B cell (primary cell): ENCODE measurements around the gene PWWP2B. TPM values are rescaled to one million over a fixed set of nuclear protein-coding genes. Genes with fewer than 3 reads are reported as not detected.

Experiments used
- ATAC-seq: fragments of 200-7000 bp; cut with Tn5 transposase; one replicate; pipeline ENCODE4 v1.10.0; 2021; ENCODE audit warnings: low read depth, mild to moderate bottlenecking, moderate number of reproducible peaks, moderate library complexity
- CTCF ChIA-PET: fragments of 350-600 bp; sonication (Branson Sonifier 250); formaldehyde crosslinking; loops from one replicate; lab custom pipeline; 2021; ENCODE audit warnings: antibody characterized with exemption, inconsistent platforms; lab: Charles Lee
- POLR2A ChIA-PET: fragments of 350-600 bp; sonication (Branson Sonifier 250); formaldehyde crosslinking; loops from one replicate; lab custom pipeline; 2021; ENCODE audit warnings: antibody characterized with exemption; lab: Charles Lee
- DNase-seq: peaks from one replicate; pipeline ENCODE4 v3.0.0; 2013
- H2AFZ ChIP-seq: 2 replicates; pipeline ENCODE4 v1.6.1; 2012; ENCODE audit warnings: mild to moderate bottlenecking, low read depth, low read length; ENCODE audit not compliant: insufficient read depth, poor library complexity, severe bottlenecking
- H3K27ac ChIP-seq, 2 donors: 1 replicate in 1 of 2; 2 replicates in 1 of 2; pipeline ENCODE4 v1.5.1; 2012 to 2013; ENCODE audit warnings: low read length in 2 of 2, mild to moderate bottlenecking in 2 of 2, moderate library complexity in 1 of 2
- H3K27me3 ChIP-seq, 4 experiments: fragments of 200-600 bp in 1 of 4; sonication (generic) in 1 of 4; replicated peaks in 1 of 4; 1 replicate in 2 of 4; 2 replicates in 2 of 4; pipeline versions ENCODE4 v1.6.1 to v1.7.0; 2013 to 2016; ENCODE audit warnings: low read length in 3 of 4, mild to moderate bottlenecking in 2 of 4, mixed read lengths in 1 of 4, moderate library complexity in 1 of 4; ENCODE audit not compliant: insufficient read depth in 4 of 4, control insufficient read depth in 3 of 4; ENCODE audit errors: control extremely low read depth in 1 of 4
- H3K36me3 ChIP-seq, 2 experiments: replicated peaks in 1 of 2; 1 replicate in 1 of 2; 2 replicates in 1 of 2; pipeline versions ENCODE4 v1.6.1 to v1.7.1; 2013; ENCODE audit warnings: low read length in 1 of 2; ENCODE audit not compliant: insufficient read depth in 2 of 2, control insufficient read depth in 1 of 2; ENCODE audit errors: control extremely low read depth in 1 of 2, extremely low read depth in 1 of 2
- H3K4me1 ChIP-seq, 2 donors: fragments of 200-600 bp in 1 of 2; sonication (generic) in 1 of 2; 1 replicate in 1 of 2; 2 replicates in 1 of 2; pipeline versions ENCODE4 v1.5.1 to v1.6.1; 2013 to 2017; ENCODE audit warnings: low read length in 2 of 2; ENCODE audit not compliant: control insufficient read depth in 2 of 2, insufficient read depth in 2 of 2
- H3K4me2 ChIP-seq: replicated peaks from 2 replicates; pipeline ENCODE3; 2012; ENCODE audit warnings: mild to moderate bottlenecking, low read depth, low read length; ENCODE audit not compliant: poor library complexity, severe bottlenecking
- H3K4me3 ChIP-seq, 5 experiments: fragments of 200-600 bp in 1 of 5; sonication (generic) in 1 of 5; 1 replicate in 3 of 5; 2 replicates in 2 of 5; pipeline versions ENCODE4 v1.5.1 to v1.7.0; 2011 to 2016; ENCODE audit warnings: low read length in 4 of 5, mild to moderate bottlenecking in 4 of 5, low read depth in 2 of 5, control low read depth in 1 of 5, moderate library complexity in 1 of 5; ENCODE audit not compliant: insufficient read depth in 1 of 5; ENCODE audit errors: control extremely low read depth in 1 of 5, extremely low read depth in 1 of 5
- H3K79me2 ChIP-seq: fragments of 200-600 bp; sonication (generic); one replicate; pipeline ENCODE4 v1.6.0; 2016; ENCODE audit warnings: low read length; ENCODE audit not compliant: control insufficient read depth, insufficient read depth
- H3K9ac ChIP-seq: fragments of 200-600 bp; sonication (generic); 2 replicates; pipeline ENCODE4 v1.6.1; 2017; ENCODE audit warnings: mild to moderate bottlenecking, low read length, moderate library complexity
- H3K9me3 ChIP-seq, 3 donors: one replicate each; pipeline versions ENCODE4 v1.6.1 to v1.7.1; 2013; ENCODE audit warnings: low read length in 2 of 3; ENCODE audit not compliant: control insufficient read depth in 2 of 3, insufficient read depth in 1 of 3; ENCODE audit errors: control extremely low read depth in 1 of 3
- H4K20me1 ChIP-seq: 2 replicates; pipeline ENCODE4 v1.6.0; 2012; ENCODE audit warnings: mild to moderate bottlenecking, low read length; ENCODE audit not compliant: insufficient read depth, control insufficient read depth, poor library complexity, severe bottlenecking
- H3K27ac Mint-ChIP-seq: one replicate; pipeline ENCODE4 v1.8.0; 2021; ENCODE audit warnings: mixed read lengths
- H3K27me3 Mint-ChIP-seq: one replicate; pipeline ENCODE4 v1.8.0; 2021; ENCODE audit warnings: mixed read lengths
- H3K4me1 Mint-ChIP-seq: one replicate; pipeline ENCODE4 v1.8.0; 2021; ENCODE audit warnings: mixed read lengths
- H3K4me3 Mint-ChIP-seq: one replicate; pipeline ENCODE4 v1.8.0; 2021; ENCODE audit warnings: mixed read lengths
- H3K9me3 Mint-ChIP-seq: one replicate; pipeline ENCODE4 v1.8.0; 2022; ENCODE audit warnings: mixed read lengths; ENCODE audit not compliant: insufficient read depth
- EZH2 ChIP-seq: IDR thresholded peaks from 2 replicates; pipeline ENCODE4 v1.6.1; 2012; ENCODE audit warnings: borderline replicate concordance, low read depth, mild to moderate bottlenecking, moderate library complexity, low read length; ENCODE audit not compliant: insufficient read depth, poor library complexity, severe bottlenecking
- WGBS: methylation state at CpG from one replicate; pipeline ENCODE4 v1.1.5; 2013; ENCODE audit warnings: missing lambda C conversion rate; ENCODE audit not compliant: insufficient coverage; 5-methylcytosine and 5-hydroxymethylcytosine counted together
- intact Hi-C: fragments of 100-400 bp; cut with micrococcal nuclease; formaldehyde crosslinking; loops from one replicate; pipeline ENCODE4 v1.10.0; 2022
- polyA plus RNA-seq: library from polyadenylated mRNA; depleted of rRNA; stranded (reverse); fragments of >200 nt; gene quantifications from 2 replicates; pipeline ENCODE4 v1.2.3, GENCODE V29; 2012
- total RNA-seq, 2 donors: library from RNA; stranded (reverse); fragments of 120-200 nt in 1 of 2; gene quantifications; 1 replicate in 1 of 2; 2 replicates in 1 of 2; pipeline versions ENCODE4 v1.2.3 to v1.2.4, GENCODE V29; 2013 to 2022
- TF ChIP-seq, protein P1 (sequence below): fragments of 200-600 bp; IDR thresholded peaks from one replicate; pipeline ENCODE4 v1.8.0; 2022; ENCODE audit warnings: antibody characterized with exemption, mild to moderate bottlenecking

Gene PWWP2B
- total and polyA plus RNA-seq, 2 donors (not counting 1 experiment from before 2014, with no cell fraction given), result 13.6 to 34.4 TPM

DNA sequence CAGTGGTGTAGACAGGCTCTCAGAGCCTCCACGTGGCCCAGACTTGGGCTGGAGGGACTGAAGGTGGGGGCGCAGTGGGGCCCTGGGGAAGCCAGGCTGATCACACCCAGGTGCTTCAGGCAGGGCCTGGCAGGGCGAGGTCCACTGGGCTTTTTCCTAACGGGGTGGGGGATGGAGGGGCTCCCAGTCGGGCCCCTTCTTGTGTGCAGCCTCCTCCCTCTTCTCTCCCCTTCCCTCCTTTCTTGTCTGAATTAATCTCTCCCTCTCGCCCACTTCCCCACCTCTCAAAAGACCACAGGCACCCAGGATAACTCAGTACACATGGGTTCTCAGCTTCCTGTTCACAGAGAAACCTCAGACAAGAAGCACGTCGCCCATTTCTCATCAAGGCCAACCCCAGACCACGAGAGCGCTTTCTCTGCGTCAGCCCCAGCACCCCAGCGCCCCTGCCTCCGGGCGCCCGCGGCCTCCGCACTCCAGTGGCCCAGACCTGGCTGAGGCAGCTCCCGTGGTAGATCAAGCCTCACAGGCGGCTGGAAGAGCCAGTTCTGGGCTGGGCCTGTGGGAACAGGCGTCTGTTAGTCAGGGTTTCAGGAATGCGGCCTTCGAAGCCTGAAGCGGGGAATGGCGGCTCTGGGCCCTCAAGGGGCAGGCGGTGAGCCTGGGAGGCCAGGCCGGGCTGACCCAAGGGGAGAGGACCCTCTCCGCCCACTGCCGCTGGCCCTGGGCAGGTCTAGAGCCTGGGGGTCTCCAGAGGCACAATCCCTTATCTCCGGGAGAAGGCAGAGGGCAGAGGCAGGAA is 50.6 kb downstream of the PWWP2B start:
- no peaks in the 10 kb centered on the region for H4K20me1 ChIP-seq
- intact Hi-C loops, result loop anchor here (1.0 kb wide), 1 partner anchor 24 kb away; no protein-coding TSS in a partner anchor
- peaks cover 55% of the 10 kb centered on the region for H3K4me1 Mint-ChIP-seq
- ATAC-seq (peak; percentile 42), DNase-seq (peak; percentile 89)
- H3K27ac ChIP-seq, result peak overlapping the region; percentile 72 to 89
- H3K4me2 ChIP-seq, result peak overlapping the region; percentile 77
- no peaks in the 10 kb centered on the region for H3K27me3 Mint-ChIP-seq
- CTCF ChIA-PET, result interaction anchor here (0.7 to 2.2 kb wide), 16 partner anchors 7 to 224 kb away, joined by 3 to 11 read pairs (median 4); partner anchors contain the start of genes LRRC27 and PWWP2B
- TF ChIP-seq, protein P1, sequence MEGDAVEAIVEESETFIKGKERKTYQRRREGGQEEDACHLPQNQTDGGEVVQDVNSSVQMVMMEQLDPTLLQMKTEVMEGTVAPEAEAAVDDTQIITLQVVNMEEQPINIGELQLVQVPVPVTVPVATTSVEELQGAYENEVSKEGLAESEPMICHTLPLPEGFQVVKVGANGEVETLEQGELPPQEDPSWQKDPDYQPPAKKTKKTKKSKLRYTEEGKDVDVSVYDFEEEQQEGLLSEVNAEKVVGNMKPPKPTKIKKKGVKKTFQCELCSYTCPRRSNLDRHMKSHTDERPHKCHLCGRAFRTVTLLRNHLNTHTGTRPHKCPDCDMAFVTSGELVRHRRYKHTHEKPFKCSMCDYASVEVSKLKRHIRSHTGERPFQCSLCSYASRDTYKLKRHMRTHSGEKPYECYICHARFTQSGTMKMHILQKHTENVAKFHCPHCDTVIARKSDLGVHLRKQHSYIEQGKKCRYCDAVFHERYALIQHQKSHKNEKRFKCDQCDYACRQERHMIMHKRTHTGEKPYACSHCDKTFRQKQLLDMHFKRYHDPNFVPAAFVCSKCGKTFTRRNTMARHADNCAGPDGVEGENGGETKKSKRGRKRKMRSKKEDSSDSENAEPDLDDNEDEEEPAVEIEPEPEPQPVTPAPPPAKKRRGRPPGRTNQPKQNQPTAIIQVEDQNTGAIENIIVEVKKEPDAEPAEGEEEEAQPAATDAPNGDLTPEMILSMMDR, result no peak
- no peak for TF ChIP-seq EZH2
- no peaks in the 10 kb centered on the region for H3K9me3 Mint-ChIP-seq
- peak overlapping the region in 2 of 5 experiments; percentile 12 to 30 for H3K4me3 ChIP-seq
- H3K27me3 ChIP-seq, result no peaks in the 10 kb centered on the region
- peak overlapping the region; percentile 64 for H2AFZ ChIP-seq
- POLR2A ChIA-PET, result interaction anchor here (1.2 to 2.0 kb wide), 4 partner anchors 9 to 50 kb away, joined by 3 to 21 read pairs (median 8); partner anchors contain the start of gene PWWP2B
- no peaks in the 10 kb centered on the region for H3K9me3 ChIP-seq
- H3K4me3 Mint-ChIP-seq, result peak overlapping the region; percentile 68
- peak overlapping the region; percentile 95 for H3K27ac Mint-ChIP-seq
- no peaks in the 10 kb centered on the region for H3K36me3 ChIP-seq
- WGBS, result 44% methylated on average over 24 of the region's 29 CpGs
- no peaks in the 10 kb centered on the region for H3K79me2 ChIP-seq
- peak overlapping the region; percentile 45 for H3K9ac ChIP-seq
- H3K4me1 ChIP-seq, result peaks cover 40 to 65% of the 10 kb centered on the region in 2 donors

DNA sequence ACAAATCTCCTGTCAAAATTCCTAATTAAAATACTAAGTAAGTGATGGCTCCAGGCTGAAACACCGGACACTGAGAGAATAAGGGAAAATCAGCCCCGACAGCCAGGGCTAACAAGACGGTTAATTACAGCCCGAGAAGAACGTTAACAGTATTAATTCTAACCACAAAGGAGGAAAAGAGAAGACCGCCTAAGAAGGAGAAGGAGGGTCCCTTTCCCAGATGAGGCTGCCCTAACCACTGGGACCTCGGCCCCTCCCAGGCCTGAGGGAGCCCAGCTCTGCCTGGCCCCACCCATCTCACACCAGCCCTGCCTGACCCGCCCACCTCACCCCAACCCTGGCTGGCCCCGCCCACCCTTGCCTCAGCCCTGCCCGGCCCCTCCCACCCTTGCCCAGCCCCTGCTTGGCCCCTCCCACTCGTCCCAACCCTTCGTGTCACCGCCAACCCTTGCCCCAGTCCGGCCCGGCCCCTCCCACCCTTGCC is 51.3 kb downstream of the PWWP2B start:
- POLR2A ChIA-PET, result interaction anchor here (1.8 to 2.0 kb wide), 2 partner anchors 26 to 29 kb away, joined by 5 to 21 read pairs; no protein-coding TSS in a partner anchor
- Mint-ChIP-seq H3K4me3 (peak overlapping the region; percentile 11), H3K9me3 (no peaks in the 10 kb centered on the region), H3K27ac (peak overlapping the region; percentile 74), H3K4me1 (peaks cover 59% of the 10 kb centered on the region), H3K27me3 (no peaks in the 10 kb centered on the region)
- Histone ChIP-seq H3K36me3 (no peaks in the 10 kb centered on the region), H3K9me3 (no peaks in the 10 kb centered on the region), H3K79me2 (no peaks in the 10 kb centered on the region), H3K4me3 (no peak overlapping the region), H3K27ac (peak overlapping the region; percentile 72 to 89), H3K4me2 (peak overlapping the region; percentile 77), H2AFZ (no peak overlapping the region), H4K20me1 (no peaks in the 10 kb centered on the region), H3K9ac (no peak overlapping the region), H3K27me3 (no peaks in the 10 kb centered on the region), H3K4me1 (peaks cover 45 to 65% of the 10 kb centered on the region in 2 donors)
- CTCF ChIA-PET, result interaction anchor here (0.8 to 2.2 kb wide), 4 partner anchors 26 to 59 kb away, joined by 3 to 11 read pairs (median 6); partner anchors contain the start of gene PWWP2B
- TF ChIP-seq, protein P1, result no peak
- TF ChIP-seq EZH2, result no peak
- ATAC-seq (peak; percentile 11), DNase-seq (peak; percentile 74)
- no CpG with 5 or more reads among the region's 15 CpGs for WGBS
- intact Hi-C loops, result no loop called here
